IgD-negative memory B cell (primary cell): Measurements from ENCODE around the gene XXYLT1. TPM values are rescaled to one million over a fixed set of nuclear protein-coding genes. Genes with fewer than 3 reads are reported as not detected.

Experiments used
- H3K27ac Mint-ChIP-seq, 3 donors: one replicate each; pipeline ENCODE4 v1.8.0; 2020 to 2022; ENCODE audit warnings: mild to moderate bottlenecking in 3 of 3, mixed read lengths in 3 of 3, moderate library complexity in 1 of 3
- H3K27me3 Mint-ChIP-seq: one replicate; pipeline ENCODE4 v1.8.0; 2021; ENCODE audit warnings: mixed read lengths
- H3K36me3 Mint-ChIP-seq: one replicate; pipeline ENCODE4 v1.8.0; 2020; ENCODE audit warnings: mild to moderate bottlenecking, mixed read lengths
- H3K4me1 Mint-ChIP-seq, 3 donors: one replicate each; pipeline ENCODE4 v1.8.0; 2020 to 2022; ENCODE audit warnings: mixed read lengths in 3 of 3, mild to moderate bottlenecking in 1 of 3
- H3K4me3 Mint-ChIP-seq, 4 donors: one replicate each; pipeline ENCODE4 v1.8.0; 2020 to 2022; ENCODE audit warnings: mild to moderate bottlenecking in 4 of 4, mixed read lengths in 4 of 4, moderate library complexity in 3 of 4
- H3K9me3 Mint-ChIP-seq, 3 donors: one replicate each; pipeline ENCODE4 v1.8.0; 2020 to 2021; ENCODE audit warnings: mixed read lengths in 3 of 3, mild to moderate bottlenecking in 1 of 3
- polyA plus RNA-seq: library from polyadenylated mRNA; unstranded; fragments of 300-500 nt; fragmentation: Illumina TruSeq; gene quantifications from one replicate; pipeline ENCODE4 v1.2.3, GENCODE V29; 2021

The XXYLT1 gene
- polyA plus RNA-seq, 1 donor from 2014 or later, result 5.2 TPM

DNA sequence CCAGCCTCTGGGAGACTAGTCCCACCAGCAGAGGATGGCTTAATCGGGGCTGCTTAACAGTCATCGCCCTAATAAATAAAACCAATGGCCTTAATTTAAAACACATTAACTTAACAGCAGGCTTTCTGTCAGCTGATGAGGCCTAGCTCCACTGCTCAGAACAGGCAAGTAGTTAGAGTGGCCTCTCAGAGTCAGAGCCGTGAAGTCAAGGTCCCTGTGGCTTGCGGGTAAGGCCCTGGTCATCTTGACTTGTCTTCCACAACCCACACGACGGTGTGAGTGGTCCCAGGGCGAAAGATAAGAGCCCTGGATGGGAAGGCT is 11.8 kb downstream of the XXYLT1 start:
- Mint-ChIP-seq H3K4me1 (peaks cover 6 to 13% (median 11%) of the 10 kb centered on the region in 3 donors), H3K27ac (peak overlapping the region; percentile 22 to 95 (median 92)), H3K4me3 (peak overlapping the region; percentile 62 to 79 (median 70)), H3K9me3 (no peaks in the 10 kb centered on the region), H3K36me3 (no peaks in the 10 kb centered on the region), H3K27me3 (no peaks in the 10 kb centered on the region)

- Mint-ChIP-seq H3K36me3 (no peaks in the 10 kb centered on the region), H3K4me1 (peaks cover 6 to 13% (median 11%) of the 10 kb centered on the region in 3 donors), H3K9me3 (no peaks in the 10 kb centered on the region), H3K4me3 (peak overlapping the region; percentile 62 to 79 (median 70)), H3K27ac (peak overlapping the region; percentile 22 to 95 (median 92)), H3K27me3 (no peaks in the 10 kb centered on the region)
Measured at GRCh38 chr3:195258449-195259153, 12.4 kb downstream of the XXYLT1 start.

DNA sequence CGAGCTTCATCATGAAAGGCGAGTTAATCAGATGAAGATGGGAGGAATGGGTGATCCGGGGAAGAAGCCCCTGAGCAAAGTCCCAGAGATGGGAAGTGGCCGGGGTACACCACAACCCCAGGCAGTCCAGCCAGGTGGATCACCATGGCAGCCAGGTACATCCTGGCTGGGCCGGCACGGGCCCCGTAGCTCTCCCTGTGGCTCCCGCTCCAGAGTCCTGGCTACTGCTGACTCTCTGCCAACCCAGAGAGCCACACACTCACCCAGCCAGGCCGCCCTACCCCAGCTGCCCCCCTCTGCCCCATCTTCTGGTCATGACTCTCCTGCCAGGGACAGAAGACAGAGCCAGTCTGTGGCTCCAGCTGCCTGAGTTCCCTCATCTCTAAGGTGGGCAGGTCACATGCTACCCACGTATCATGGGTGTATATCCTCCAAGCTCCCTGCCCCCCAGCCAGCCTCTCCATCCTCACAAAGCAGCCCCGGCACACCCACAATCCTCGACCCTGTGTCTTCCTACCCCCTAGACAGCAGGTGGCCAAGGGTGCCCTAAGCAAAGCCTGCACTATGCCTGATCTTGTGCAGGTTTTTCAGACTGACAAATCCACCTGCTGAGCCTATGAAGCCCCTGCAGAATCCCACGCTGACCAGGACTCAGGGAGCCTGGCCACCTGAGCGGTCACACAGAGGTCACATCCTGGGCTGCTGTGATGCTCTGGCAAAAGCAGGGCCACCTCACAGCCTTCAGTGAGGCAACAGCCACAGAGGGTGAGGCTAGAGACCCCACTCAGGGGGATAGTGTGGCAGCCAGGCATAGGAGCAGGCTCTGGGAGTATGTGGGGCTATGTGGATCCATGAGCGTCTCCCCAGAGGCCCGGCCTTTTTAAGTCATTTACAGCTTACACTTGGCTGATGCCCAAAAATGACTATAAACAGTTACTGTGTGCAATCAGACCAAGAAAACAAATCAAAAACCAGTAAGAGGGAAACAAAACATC is 13.2 kb downstream of the XXYLT1 start:
- peaks cover 10 to 15% (median 11%) of the 10 kb centered on the region in 3 donors for H3K4me1 Mint-ChIP-seq
- H3K4me3 Mint-ChIP-seq, result peak overlapping the region in 3 of 4 donors; percentile 47 to 79 (median 62)
- no peaks in the 10 kb centered on the region for H3K9me3 Mint-ChIP-seq
- no peaks in the 10 kb centered on the region for H3K27me3 Mint-ChIP-seq
- H3K36me3 Mint-ChIP-seq, result no peaks in the 10 kb centered on the region
- H3K27ac Mint-ChIP-seq, result peak overlapping the region in 2 of 3 donors; percentile 22 to 95

DNA sequence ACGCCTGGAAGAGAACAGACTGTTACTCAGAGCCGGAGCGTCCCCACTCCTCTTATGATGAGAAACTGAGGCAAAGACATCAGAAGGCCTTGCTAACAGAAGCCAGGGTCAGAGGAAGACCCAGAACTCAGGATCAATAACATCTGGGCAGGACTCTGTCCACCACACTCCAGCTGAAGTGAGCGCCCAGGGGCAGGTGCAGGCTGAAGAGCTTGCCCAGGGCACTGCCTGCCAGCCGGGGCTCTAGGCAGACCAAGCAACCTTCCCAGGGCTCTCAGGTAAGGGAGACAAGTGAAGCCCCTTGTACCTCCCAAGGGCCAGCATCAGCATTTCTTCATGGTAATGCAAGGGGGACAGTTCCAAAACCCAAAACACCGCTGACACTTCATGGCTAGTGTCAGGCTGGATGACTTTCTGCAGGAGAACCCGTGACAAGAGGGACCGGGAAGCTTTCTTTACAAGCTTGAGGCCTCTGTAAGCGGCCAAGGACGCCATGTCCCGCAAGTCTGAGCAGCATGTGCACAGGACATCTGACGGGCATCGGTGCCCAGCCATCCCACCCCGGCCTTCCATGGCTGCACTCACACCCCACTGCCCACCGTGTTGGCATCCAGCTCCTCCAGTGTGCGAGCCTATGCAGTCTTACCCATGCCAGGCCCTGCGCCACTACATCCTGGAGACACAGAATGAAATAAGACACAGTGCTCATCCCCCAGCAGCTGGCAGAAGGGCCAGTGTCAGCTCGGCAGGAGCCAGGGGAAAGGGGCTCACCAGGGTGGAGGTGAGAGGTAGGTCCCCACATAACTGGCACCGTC is 14.1 kb downstream of the XXYLT1 start:
- Mint-ChIP-seq H3K27ac (peak overlapping the region in 1 of 3 donors; percentile 42), H3K36me3 (peaks cover under 1% of the 10 kb centered on the region), H3K4me3 (peak overlapping the region in 1 of 4 donors; percentile 79), H3K9me3 (no peaks in the 10 kb centered on the region), H3K4me1 (peaks cover 11 to 17% (median 16%) of the 10 kb centered on the region in 3 donors), H3K27me3 (no peaks in the 10 kb centered on the region)

GRCh38 chr3:195255571-195256501 is 15.1 kb downstream of the XXYLT1 start:
- Mint-ChIP-seq H3K27ac (peak overlapping the region in 1 of 3 donors; percentile 45), H3K9me3 (no peaks in the 10 kb centered on the region), H3K36me3 (peaks cover 2% of the 10 kb centered on the region), H3K4me3 (peak overlapping the region in 1 of 4 donors; percentile 14), H3K4me1 (peaks cover 11 to 20% (median 19%) of the 10 kb centered on the region in 3 donors), H3K27me3 (no peaks in the 10 kb centered on the region)

GRCh38 chr3:195255176-195255500 is 15.8 kb downstream of the XXYLT1 start:
- H3K4me3 Mint-ChIP-seq, result no peak overlapping the region
- peaks cover 2% of the 10 kb centered on the region for H3K36me3 Mint-ChIP-seq
- H3K4me1 Mint-ChIP-seq, result peaks cover 14 to 23% (median 21%) of the 10 kb centered on the region in 3 donors
- H3K9me3 Mint-ChIP-seq, result no peaks in the 10 kb centered on the region
- no peaks in the 10 kb centered on the region for H3K27me3 Mint-ChIP-seq
- H3K27ac Mint-ChIP-seq, result no peak overlapping the region

DNA sequence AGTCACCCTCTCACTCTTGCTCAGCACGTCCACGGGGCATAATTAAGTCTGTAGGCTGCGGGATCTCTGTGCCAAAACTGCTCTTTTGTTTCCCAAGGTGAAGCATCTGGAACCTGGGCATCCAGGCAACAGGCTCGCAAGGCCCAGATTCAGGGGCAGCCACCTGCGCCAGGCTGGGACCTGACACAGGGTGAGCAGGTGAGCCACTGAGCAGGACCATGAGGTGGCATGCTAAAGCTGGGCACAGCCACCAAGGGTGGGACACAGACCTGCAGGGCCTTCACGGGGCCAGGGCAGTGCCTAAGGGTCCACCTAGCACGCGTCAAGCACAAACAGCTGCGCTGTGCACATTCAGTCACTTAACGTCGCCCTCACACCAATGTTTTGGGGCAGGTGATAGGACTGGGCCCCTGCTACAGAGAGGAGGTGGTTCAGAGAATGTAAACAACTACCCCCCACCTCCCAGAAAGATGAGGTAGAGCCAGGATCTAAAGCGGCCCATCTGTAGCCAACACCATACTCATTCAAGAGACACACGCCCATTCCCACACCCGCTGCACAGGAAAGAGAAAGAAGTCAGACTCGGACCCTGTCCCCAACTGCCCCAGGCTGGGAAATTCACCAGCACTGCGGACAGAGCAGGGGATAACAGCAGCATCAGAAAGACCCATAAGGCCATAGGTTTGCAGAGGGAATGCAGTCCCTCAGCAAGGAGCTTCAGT is 16.3 kb downstream of the XXYLT1 start:
- peaks cover 14 to 23% (median 21%) of the 10 kb centered on the region in 3 donors for H3K4me1 Mint-ChIP-seq
- no peaks in the 10 kb centered on the region for H3K9me3 Mint-ChIP-seq
- peak overlapping the region in 1 of 3 donors; percentile 45 for H3K27ac Mint-ChIP-seq
- peaks cover 4% of the 10 kb centered on the region for H3K36me3 Mint-ChIP-seq
- no peaks in the 10 kb centered on the region for H3K27me3 Mint-ChIP-seq
- no peak overlapping the region for H3K4me3 Mint-ChIP-seq

GRCh38 chr3:195253923-195254432 is 17.0 kb downstream of the XXYLT1 start:
- Mint-ChIP-seq H3K27me3 (no peaks in the 10 kb centered on the region), H3K36me3 (peaks cover 4% of the 10 kb centered on the region), H3K4me1 (peaks cover 13 to 23% (median 18%) of the 10 kb centered on the region in 3 donors), H3K4me3 (no peak overlapping the region), H3K9me3 (no peaks in the 10 kb centered on the region), H3K27ac (peak overlapping the region in 1 of 3 donors; percentile 45)

GRCh38 chr3:195251336-195252065 is 19.5 kb downstream of the XXYLT1 start:
- H3K4me1 Mint-ChIP-seq, result peaks cover 6 to 17% (median 13%) of the 10 kb centered on the region in 3 donors
- no peaks in the 10 kb centered on the region for H3K27me3 Mint-ChIP-seq
- no peak overlapping the region for H3K27ac Mint-ChIP-seq
- no peaks in the 10 kb centered on the region for H3K9me3 Mint-ChIP-seq
- peaks cover 4% of the 10 kb centered on the region for H3K36me3 Mint-ChIP-seq
- no peak overlapping the region for H3K4me3 Mint-ChIP-seq

- H3K27ac Mint-ChIP-seq, result no peak overlapping the region
- no peaks in the 10 kb centered on the region for H3K9me3 Mint-ChIP-seq
- H3K4me3 Mint-ChIP-seq, result peak overlapping the region in 1 of 4 donors; percentile 15
Measured at GRCh38 chr3:195250473-195251251, 20.3 kb downstream of the XXYLT1 start.

DNA sequence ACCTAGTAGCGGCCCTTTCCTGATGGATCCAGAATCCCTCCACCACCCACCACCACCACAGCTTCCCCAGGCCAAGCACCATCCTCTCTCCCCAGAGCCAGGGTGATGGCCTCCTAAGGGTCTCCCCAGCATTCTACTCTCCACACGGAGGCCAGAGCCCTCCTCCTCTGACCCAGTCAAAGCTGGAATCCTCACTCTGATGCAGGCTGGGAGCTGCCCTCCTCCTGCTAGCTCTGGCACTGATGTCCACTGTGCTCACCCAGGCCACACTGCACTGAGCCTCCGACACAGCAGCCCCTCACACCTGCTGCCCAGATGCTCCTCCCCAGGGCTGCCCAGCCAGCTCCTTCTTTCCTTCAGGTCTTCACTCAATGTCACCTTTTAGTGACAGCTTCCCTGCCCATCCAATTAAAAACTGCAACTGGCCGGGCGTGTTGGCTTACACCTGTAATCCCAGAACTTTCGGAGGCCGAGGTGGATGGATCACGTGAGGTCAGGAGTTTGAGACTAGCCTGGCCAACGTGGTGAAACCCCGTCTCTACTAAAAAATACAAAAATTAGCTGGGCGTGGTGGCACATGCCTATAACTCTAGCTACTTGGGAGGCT is 21.0 kb downstream of the XXYLT1 start:
- no peak overlapping the region for H3K27ac Mint-ChIP-seq
- H3K9me3 Mint-ChIP-seq, result no peaks in the 10 kb centered on the region
- H3K36me3 Mint-ChIP-seq, result peaks cover 4% of the 10 kb centered on the region
- H3K4me3 Mint-ChIP-seq, result no peak overlapping the region
- no peaks in the 10 kb centered on the region for H3K27me3 Mint-ChIP-seq
- H3K4me1 Mint-ChIP-seq, result peaks cover 5 to 17% (median 13%) of the 10 kb centered on the region in 3 donors

More at GRCh38 chr3:195250473-195251251, 20.3 kb downstream of the XXYLT1 start:
- Mint-ChIP-seq H3K27me3 (no peaks in the 10 kb centered on the region), H3K4me1 (peaks cover 5 to 17% (median 13%) of the 10 kb centered on the region in 3 donors), H3K36me3 (peaks cover 4% of the 10 kb centered on the region)
